Midbrain (tissue), 1 donor: ENCODE measurements around the gene LRP2.
A peak's percentile ranks its signal among the peaks of the same experiment; 100 is the strongest.
"Not testable (repeated sequence)": the region's sequence is repeated elsewhere in the genome, so short reads cannot be mapped to it uniquely, and the experiment has no call there.

Source experiments
- DNase-seq: peaks from one replicate; lab custom pipeline; 2025; lab: John Stamatoyannopoulos, UW

Gene LRP2

DNA sequence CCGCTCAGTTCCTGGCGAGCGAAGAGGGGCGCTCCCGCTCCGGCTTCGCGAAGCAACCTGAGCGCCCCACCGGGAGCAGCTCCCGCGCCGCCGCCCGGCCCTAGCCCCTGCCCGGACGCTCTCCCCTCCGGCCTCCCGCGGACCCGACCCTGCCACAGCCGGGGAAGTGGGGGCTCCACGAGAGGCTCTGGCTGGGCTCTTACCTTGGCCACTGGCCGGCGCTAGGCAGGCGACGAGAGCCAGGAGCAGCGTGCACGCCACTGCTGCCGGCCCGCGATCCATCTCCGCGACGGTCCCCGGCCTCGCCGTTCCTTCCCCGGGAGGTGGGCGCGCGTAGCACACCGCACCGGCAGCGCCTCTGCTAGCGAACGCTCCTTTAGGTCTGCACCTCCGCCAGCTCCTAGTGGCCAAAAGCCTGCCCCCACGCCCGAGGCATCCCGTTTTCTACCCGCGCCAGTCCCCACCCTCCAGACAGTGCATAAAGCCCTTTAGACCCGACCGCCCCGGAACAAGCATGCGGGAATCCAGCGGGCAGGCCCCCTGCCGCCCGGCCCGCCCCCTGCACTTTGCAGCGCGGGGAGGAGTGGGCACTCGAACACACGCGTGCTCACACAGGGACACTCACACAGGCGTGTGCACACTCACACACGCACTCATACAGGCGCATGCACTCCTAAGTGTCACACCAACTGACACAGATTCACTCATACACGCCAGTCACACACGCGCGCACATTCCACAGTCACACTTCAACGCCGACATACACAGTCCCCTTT, at the start of gene LRP2:
TSS of gene LRP2 (minus strand) at position 417 of the 776 bp plus-strand sequence. CDS start at position 282, 135 bp downstream.
- DNase-seq: peak; percentile 38

- DNase-seq: no peak
These were observed 44.6 kb upstream of the LRP2 start for GRCh38 chr2:169406891-169407290.

DNA sequence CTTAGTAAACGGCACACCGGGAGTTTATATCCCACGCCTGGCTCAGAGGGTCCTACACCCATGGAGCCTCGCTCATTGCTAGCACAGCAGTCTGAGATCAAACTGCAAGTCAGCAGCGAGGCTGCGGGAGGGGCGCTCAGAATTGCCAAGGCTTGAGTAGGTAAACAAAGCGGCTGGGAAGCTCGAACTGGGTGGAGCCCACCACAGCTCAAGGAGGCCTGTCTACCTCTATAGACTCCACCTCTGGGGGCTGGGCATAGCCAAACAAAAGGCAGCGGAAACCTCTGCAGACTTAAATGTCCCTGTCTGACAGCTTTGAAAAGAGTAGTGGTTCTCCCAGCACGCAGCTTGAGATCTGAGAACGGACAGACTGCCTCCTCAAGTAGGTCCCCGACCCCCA, 37.2 kb upstream of the LRP2 start:
- DNase-seq: not testable (repeated sequence)

DNA sequence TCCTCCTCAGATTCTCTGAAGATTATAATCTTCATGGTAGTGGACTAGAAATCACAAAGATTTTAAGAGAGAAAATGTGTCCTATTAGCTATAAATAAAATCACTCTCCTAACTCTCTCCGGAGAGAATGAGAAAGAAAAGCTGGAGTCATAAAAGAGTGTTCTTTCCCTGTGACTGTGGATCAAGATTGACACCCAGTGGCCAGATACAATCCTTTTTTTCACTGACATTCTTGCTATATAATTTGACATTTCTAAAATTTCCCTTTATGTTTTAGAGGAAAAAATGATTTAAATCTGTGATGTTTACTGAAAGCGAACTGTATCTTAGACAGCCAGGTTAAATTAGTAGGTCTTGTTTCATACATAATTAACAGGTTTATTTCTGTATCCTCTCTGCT, 35.4 kb upstream of the LRP2 start:
- peak; percentile 19 for DNase-seq

DNA sequence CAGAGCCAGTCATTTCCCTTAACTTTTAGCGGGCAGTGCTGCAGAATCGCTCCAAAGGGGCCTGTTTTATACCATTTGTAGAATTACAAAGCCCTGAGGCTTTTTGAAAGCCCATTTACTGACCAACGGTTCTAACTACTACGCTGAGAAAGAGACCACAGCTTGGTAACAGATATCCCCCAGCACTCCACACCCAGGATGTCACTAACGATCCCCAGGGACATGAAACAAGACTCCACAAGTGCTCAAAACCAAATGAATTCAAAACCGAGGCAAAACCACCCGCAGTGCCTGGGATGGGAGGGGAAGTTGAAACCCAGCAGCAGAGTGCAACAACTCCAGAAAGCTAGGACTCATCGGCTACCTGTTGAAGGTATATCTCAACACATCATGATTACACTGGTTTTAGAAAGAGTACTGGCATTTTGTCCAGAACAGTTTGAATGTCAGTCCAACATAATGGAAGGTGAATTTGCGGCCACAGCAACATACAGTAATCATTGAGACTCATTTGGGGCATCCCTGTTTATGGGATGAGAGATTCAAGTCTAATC, 33.6 kb upstream of the LRP2 start:
- no peak for DNase-seq

DNA sequence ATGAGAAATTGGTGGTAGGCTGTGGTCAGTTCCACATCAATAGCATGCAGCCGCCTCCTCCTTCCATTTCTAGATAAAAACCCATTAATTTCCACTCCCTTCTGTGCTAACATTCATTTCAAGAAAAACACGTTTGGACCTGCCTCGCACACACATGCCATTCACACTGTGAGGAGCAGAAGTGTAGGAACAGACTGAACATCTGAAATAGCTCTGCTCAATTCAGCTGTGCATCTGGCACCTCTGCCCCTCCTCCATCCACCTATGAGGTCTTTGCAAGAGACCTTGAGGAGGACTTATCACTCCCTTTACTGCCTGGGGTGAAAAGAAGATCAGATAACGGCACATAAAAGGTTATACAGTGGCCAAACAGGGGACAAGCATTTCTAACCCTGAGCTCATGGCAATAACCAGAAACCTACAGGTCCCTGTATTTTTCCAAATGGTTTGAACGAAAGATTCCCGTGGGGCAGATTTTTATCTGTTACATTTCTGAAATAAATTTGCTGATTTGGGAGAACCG, 30.8 kb upstream of the LRP2 start:
- no peak for DNase-seq

GRCh38 chr2:169391236-169391635, 28.9 kb upstream of the LRP2 start:
- DNase-seq: no peak

DNA sequence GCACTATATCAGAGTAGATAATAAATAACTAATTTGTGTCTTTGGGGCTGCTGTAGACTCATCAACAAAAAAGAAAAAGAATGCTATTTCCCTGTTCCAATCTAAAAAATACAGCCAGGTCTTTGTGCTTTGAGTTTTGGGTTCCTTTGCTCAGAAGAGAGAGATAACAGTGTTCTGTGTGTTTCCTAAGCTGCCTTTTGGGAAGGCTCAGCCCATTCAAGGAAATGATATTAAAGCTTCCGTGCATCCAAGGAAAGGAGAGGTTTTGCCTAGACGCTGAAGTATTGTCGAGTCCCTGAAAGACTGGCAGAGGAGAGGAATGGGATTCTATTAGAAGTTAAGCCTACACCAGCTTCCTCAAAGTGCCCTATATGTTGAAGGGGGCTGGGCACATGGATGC, 25.8 kb upstream of the LRP2 start:
- DNase-seq: no peak

GRCh38 chr2:169386722-169387121, 24.4 kb upstream of the LRP2 start:
- DNase-seq: no peak

- DNase-seq: no peak
These were observed 22.5 kb upstream of the LRP2 start for GRCh38 chr2:169384816-169385215.

DNA sequence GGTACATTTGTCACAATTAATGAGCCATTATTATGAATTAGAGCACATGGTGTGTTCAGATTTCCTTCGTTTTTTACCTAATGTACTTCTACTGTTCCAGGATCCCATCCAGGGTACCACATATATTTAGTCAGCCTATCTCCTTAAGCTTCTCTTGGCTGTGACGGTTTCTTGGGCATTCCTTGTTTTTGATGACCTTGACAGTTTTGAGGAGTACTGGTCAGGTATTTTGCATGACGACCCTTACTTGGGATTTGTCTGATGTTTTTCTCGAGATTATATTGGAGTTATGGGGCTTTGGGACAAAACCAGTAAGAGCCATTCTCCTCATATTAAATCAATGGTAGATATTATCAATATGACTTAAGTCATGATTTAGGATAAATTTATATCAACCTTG, 10.2 kb upstream of the LRP2 start:
- no peak for DNase-seq

DNA sequence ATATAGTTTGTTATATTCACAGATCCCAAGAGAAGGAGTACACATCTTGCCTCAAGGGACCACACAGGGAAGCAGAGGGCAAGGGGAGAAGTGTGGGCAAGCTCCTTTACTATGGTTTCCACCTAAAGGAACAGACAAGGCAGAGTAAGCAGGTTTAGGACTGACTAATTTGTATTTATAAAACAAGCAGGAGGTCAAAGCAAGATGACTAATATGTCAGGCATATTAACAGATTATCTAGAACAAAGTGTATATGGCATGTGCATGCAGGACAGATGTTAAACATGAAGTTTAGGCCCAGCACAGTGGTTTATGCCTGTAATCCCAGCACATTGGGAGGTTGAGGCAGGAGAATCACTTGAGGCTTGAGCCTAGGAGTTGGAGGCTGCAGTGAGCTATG, 3.7 kb upstream of the LRP2 start:
- DNase-seq: no peak

DNA sequence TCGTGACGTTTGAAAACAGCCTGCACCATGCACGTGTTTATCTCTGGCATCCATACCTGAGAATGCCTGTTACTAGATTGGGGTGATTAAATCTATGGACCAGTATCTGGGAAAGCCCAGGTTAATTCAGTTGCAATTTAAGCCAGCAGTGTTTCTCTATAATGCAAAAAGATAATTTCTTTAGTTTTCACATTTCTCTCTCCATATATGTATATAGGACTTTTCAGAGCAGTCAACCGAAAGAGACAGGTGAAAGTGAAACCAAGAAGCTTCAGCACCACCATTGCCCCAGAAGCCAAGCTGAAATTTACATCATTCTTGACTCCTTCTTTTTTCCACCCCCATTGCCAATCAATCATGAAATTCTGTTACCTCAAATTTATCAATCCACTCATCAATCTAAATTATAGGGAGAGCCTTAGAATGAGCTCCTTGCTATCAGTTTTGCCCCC, 2.7 kb upstream of the LRP2 start:
- DNase-seq: no peak

GRCh38 chr2:169363560-169364150, 1.3 kb upstream of the LRP2 start:
- DNase-seq: peak; percentile 29

DNA sequence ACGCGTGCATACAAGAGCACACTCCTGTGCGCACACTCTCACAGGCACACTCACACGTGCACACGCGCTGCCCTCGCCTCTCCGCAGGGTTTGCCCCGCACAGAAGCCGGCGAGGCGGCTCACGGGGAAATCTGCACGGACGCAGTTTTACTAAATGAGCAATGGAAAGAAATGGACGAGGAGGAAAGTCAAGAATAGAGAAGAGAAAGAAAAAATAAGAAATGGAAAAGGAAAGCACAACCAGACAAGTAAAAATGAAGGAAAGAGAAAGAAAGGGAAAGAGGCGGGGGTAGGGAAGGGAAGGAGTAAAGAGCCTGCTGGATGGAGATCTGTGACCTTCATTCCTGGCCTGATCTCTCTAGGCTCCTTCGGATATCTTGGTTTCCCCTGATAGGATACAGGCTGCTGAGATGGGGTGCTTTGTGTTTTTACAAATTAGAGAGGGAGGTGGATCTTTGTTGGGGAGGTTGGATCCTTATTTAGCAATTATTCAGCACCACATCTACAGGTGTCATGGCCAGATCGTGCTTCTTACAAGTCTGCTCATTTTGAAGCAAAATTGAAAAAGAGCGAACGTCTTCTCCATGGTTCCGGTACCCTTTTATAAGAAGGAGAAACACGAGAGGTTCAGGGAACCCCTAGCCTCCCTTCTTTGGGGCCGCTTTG, 693 bp upstream of the LRP2 start:
- DNase-seq: no peak

DNA sequence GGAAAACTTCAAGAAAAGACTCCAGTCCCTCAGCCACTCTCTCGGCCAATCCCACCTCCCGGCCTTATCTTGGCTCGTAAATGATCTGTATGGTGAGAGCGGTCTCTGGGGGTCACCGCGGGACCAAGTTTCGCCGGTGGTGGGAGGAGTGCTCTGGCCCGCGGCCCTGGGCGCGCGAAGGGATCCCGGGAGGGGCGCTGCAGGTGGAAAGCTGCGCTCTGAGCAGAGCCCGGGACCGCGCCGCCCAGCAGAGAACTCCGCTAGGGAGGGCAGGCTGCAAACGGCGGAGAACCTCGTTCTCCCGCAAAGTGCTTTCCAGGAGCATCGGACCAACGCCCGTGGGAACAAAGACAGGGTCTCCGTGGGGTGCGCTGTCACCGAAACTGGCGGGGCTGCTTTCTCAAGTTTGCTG, 622 bp downstream of the LRP2 start:
- peak; percentile 31 for DNase-seq

- DNase-seq: no peak
These were observed 1.2 kb downstream of the LRP2 start for GRCh38 chr2:169360984-169361705.

DNA sequence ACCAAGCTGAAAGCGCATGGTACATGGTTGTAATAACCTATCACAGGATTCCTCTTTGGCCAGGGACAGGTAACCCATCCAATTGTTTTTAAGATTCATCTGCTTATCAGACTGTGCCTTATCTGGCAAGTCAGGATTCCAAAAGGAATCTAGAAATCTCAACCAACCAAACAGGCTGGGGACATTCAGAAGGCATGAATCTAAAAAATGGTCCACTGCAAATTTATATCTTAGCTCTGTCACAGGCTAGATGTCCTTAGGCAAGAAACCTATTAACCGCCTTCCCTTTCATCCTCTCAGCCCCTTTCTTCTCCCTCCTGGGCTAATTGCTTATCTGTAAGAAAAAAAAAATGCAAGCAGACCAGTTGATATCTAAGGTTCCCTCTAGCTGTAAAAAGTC, 4.3 kb downstream of the LRP2 start:
- DNase-seq: no peak

DNA sequence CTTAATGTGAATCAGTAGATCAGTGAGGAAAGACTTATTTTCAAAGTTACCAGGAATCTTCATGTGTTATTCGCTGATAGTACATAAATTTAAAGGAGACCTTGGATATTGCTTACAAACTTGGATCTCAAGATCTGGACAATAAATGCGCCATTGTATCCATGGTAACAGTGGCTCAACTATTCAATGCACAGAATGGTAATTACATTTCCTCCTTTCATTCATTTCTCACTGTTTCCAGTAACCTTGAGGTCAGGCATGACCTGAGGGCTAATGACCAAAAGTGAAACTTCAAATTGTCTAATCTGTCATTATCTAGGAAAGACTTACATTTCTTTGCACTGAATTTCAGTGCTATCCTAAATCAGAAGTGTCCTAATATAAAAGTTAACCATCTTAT, 8.1 kb downstream of the LRP2 start:
- DNase-seq: no peak

DNA sequence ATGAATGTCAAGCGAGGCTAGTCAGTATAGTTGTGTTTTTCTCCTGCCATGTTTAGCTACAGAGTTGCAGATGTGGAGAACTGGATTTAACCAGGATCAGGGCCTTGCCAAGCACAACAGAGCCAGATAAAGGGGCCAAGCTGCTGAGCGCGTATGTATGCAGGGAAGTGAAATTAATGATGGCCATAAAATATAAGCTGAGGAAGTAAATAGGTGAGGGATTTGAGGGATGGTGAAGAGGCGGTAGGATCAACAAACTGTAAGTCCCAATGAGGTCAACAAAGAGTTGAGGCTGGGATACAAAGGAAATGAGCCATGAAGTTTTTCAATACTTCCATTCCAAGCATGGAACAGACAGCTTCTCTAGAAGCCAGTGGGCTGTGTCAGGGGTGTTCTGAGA, 10.6 kb downstream of the LRP2 start:
- DNase-seq: no peak

GRCh38 chr2:169349535-169349934, 12.8 kb downstream of the LRP2 start:
- DNase-seq: no peak
